Activated CD4-positive, alpha-beta T cell treated with anti-CD3 and anti-CD28 coated beads, Interleukin-2, amount 50 U/mL, for 1 hour (primary cell): ENCODE results near the gene CENPT.

Experiments used
- DNase-seq: peaks from one replicate; pipeline ENCODE4 v3.0.0-alpha.2; 2020

The CENPT gene, protein sequence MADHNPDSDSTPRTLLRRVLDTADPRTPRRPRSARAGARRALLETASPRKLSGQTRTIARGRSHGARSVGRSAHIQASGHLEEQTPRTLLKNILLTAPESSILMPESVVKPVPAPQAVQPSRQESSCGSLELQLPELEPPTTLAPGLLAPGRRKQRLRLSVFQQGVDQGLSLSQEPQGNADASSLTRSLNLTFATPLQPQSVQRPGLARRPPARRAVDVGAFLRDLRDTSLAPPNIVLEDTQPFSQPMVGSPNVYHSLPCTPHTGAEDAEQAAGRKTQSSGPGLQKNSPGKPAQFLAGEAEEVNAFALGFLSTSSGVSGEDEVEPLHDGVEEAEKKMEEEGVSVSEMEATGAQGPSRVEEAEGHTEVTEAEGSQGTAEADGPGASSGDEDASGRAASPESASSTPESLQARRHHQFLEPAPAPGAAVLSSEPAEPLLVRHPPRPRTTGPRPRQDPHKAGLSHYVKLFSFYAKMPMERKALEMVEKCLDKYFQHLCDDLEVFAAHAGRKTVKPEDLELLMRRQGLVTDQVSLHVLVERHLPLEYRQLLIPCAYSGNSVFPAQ

GRCh38 chr16:67847064-67847861, at the start of gene CENPT:
TSS of gene CENPT (minus strand) at chr16:67847693. CDS start at chr16:67833859, 13,834 bp downstream.
- DNase-seq, result peak; percentile 64

DNA sequence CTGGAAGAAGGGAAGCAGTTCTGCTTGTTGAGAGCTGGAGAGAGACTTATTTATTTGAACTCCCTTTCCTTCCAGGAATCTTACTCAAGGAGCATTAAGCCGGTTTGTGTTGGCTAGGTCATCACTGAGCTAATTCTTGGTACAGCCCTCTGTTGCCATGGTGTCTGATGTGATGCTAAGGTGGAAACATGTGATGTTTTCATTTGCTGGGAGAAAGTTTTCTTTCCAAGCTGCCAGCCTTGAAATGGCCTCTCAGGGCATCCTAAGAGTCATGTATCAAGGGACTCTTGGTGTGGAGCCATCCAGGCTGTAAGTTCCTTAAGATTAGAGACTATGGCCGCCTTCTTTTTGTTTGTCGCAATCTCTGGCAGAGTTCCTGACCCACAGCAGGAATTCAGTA, 49.7 kb upstream of the CENPT start:
- DNase-seq, result no peak

- no peak for DNase-seq
Observed at GRCh38 chr16:67893743-67894399, 46.4 kb upstream of the CENPT start.

DNA sequence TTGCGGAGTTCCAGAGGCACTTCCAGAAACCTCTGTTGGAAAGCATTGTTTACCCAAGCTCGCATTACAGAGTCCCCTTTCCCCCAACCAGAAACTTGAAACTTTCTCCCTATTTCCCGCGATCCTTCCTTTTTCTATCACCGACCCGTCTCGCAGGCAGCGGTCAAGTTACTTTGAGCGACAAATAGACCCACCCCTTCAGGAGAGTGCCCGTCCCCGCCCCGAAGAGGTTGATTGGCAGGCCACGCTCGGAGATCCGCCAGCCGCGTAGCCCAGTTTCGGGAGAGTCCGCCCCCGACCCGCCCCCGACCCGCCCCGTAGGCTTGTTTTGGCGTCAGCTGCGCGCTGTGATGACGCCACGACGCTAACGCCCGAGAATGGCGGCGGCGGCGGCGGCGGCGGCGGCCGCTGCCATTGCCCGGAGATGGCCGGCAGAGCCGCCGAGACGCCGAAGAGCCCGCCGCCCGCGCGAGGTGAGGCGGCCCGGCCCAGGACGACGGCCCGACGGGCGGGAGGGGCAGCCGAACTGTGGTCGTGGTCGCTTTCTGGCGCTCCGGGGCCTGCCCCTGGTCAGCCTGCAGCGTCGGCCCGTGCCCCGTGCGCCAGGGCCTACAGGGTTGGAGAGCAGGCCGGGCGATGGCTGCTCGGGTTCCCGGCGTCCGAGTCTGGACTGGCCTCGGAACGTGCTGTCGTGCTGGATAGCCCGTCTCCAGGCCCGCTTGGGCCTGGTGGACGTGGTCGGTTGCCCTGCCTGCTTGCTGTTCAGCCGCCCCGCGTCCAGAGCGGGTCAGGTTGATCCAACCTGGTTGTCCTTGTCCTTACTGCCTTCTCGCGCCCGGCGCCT, 45.6 kb upstream of the CENPT start, which contains the start of gene PSKH1:
TSS of gene PSKH1 (plus strand) at position 356 of the 844 bp plus-strand sequence. CDS start 15,496 bp downstream, outside the sequence.
- DNase-seq, result peak; percentile 93

GRCh38 chr16:67892375-67892774, 44.9 kb upstream of the CENPT start:
- no peak for DNase-seq

- DNase-seq, result no peak
Observed at GRCh38 chr16:67888331-67888730, 40.8 kb upstream of the CENPT start.

GRCh38 chr16:67886387-67886786, 38.9 kb upstream of the CENPT start:
- DNase-seq, result no peak

DNA sequence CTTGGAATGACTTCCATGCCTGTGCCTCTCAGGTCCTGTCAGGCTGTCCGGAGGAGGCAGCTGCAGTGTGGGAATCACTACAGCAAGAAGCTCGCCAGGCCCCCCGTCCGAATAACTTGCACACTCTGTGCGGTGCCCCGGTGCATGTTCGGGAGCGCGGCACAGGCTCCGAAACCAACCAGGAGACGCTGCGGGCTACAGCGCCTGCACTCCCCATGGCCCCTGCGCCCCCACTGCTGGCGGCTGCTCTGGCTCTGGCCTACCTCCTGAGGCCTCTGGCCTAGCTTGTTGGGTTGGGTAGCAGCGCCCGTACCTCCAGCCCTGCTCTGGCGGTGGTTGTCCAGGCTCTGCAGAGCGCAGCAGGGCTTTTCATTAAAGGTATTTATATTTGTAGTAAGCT, 38.5 kb upstream of the CENPT start:
- no peak for DNase-seq

GRCh38 chr16:67885545-67885944, 38.1 kb upstream of the CENPT start:
- no peak for DNase-seq

DNA sequence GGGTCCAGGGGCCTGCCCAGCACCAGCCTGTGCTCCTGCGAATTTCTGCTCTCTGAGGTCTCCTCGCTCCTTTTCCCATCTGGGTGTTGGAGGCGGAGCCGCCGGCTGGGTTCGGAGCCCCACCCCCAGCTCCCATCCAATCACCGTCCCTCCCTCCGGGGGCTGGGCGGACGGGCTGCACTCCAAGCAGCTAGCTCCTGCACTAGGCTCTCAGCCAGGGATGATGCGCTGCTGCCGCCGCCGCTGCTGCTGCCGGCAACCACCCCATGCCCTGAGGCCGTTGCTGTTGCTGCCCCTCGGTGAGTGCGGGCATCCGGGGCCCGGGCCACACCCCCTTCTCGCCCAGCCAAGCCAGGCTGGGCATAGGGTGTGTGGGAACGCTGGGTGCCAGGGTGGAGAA, 37.2 kb upstream of the CENPT start, which contains the start of gene NRN1L:
TSS of gene NRN1L (plus strand) at position 202 of the 400 bp plus-strand sequence. CDS start at position 221, 19 bp downstream.
- no peak for DNase-seq

- peak; percentile 77 for DNase-seq
Observed at GRCh38 chr16:67883872-67884261, 36.4 kb upstream of the CENPT start.

- DNase-seq, result no peak
Observed at GRCh38 chr16:67883146-67883871, 35.8 kb upstream of the CENPT start.

DNA sequence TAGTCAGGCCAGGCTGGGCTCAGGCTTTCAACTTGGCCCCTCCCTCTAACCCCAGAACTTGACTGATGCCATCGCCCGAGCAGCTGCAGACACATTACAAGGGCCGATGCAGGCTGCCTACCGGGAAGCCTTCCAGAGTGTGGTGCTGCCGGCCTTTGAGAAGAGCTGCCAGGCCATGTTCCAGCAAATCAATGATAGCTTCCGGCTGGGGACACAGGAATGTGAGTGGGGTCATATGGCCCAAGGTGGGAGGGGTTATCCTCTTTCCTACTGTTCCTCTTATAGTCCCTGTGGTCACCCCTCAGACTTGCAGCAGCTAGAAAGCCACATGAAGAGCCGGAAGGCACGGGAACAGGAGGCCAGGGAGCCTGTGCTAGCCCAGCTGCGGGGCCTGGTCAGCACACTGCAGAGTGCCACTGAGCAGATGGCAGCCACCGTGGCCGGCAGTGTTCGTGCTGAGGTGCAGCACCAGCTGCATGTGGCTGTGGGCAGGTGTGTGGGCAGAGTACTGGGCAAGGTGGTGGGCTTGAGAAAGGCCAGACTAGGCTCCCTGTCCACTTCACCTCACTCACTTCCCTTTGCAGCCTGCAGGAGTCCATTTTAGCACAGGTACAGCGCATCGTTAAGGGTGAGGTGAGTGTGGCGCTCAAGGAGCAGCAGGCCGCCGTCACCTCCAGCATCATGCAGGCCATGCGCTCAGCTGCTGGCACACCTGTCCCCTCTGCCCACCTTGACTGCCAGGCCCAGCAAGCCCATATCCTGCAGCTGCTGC, 35.1 kb upstream of the CENPT start:
- no peak for DNase-seq

DNA sequence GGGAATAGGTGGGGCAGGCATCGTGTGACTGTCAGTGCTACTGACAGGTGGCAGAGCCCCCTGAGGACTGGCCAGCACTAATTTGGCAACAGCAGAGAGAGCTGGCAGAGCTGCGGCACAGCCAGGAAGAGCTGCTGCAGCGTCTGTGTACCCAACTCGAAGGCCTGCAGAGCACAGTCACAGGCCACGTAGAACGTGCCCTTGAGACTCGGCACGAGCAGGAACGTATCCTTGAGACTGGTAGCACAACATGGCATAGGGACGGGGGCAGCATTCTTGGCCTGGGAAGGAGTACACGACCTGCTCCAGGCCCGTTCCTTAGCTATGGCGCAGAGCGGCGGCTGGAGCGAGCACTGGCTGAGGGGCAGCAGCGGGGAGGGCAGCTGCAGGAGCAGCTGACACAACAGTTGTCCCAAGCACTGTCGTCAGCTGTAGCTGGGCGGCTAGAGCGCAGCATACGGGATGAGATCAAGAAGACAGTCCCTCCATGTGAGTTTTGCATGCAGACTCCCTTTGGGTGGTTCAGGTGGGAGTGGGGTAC, 34.2 kb upstream of the CENPT start:
- DNase-seq, result no peak

DNA sequence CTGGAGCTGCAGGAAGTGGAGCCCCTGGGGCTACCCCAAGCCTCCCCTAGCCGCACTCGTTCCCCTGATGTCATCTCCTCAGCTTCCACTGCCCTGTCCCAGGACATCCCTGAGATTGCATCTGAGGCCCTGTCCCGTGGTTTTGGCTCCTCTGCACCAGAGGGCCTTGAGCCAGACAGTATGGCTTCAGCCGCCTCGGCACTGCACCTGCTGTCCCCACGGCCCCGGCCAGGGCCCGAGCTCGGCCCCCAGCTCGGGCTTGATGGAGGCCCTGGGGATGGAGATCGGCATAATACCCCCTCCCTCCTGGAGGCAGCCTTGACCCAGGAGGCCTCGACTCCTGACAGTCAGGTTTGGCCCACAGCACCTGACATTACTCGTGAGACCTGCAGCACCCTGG, 33.1 kb upstream of the CENPT start:
- no peak for DNase-seq

DNA sequence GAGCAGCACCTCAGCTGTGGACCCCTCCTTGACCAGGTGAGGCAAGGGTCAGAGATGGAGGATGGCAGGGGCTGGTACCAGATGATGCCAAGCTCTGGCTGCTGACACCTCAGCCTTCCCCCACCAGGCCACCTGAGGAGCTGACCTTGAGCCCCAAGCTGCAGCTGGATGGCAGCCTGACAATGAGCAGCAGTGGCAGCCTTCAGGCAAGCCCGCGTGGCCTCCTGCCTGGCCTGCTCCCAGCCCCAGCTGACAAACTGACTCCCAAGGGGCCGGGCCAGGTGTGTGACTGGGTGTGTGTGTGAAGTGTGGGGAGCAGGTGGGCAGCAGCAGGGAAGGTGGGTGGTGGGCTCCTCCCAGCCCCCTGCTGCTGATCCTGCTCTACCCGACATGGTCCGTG, 32.4 kb upstream of the CENPT start:
- DNase-seq, result no peak

GRCh38 chr16:67879462-67879861, 32.0 kb upstream of the CENPT start:
- no peak for DNase-seq

DNA sequence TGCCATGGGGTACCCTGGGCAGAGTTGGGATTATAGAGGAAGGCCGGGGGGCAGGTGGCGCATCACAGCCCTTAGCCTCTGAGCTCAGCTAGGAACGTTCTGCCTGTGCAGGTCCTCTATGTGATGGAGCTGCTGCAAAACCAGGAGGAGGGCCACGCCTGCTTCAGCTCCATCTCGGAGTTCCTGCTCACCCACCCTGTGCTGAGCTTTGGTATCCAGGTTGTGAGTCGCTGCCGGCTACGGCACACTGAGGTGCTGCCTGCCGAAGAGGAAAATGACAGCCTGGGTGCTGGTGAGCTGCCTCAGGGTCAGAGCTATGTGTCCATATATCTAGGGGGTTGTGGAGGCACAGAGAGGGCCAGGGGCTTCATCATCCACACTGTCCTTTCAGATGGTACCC, 31.4 kb upstream of the CENPT start:
- DNase-seq, result no peak

DNA sequence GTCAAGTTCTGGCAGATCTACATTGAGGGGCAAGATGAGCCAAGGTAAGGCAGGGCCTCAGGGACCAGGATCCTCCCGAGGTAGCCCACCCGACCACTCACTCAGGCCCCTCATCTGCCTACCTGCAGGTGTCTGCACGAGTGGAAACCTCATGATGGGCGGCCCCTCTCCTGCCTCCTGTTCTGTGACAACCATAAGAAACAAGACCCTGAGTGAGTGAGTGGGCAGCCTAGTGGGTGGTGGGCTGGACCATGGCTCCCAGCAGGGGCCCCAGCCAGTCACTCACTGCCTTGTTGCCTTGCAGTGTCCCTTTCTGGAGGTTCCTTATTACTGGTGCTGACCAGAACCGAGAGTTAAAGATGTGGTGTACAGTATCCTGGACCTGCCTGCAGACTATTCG, 30.7 kb upstream of the CENPT start:
- no peak for DNase-seq

GRCh38 chr16:67877064-67877463, 29.6 kb upstream of the CENPT start:
- no peak for DNase-seq
